ENCODE results near the gene GNG4. TPM values are rescaled to one million over a fixed set of nuclear protein-coding genes. Genes with fewer than 3 reads are reported as not detected.
"Not testable (repeated sequence)": the region's sequence is repeated elsewhere in the genome, so short reads cannot be mapped to it uniquely, and the experiment has no call there.

The GNG4 gene
- total and polyA plus RNA-seq, 10 of the 15 experiments (the other 5 are each of a cell fraction or from before 2014, with no cell fraction given) = 0.03 to 0.15 (median 0.15) TPM; not detected in 7

GRCh38 chr1:235573880-235574279, 75.7 kb downstream of the GNG4 start:
- TF ChIP-seq ZBTB11 (CRISPR knock-in tag; IDR thresholded peaks at IDR 0.05) (no peak), CBX5 (IDR thresholded peaks at IDR 0.05; ENCODE audit: low read depth) (no peak), PAX5 (IDR thresholded peaks at IDR 0.05; ENCODE audit: borderline replicate concordance, low read depth, low read length) (no peak), RUNX3 (IDR thresholded peaks at IDR 0.05; ENCODE audit: low read length) (no peak), FOXK2 (IDR thresholded peaks at IDR 0.05) (no peak), TCF3 (IDR thresholded peaks at IDR 0.05; ENCODE audit: borderline replicate concordance, insufficient read depth, low read depth, low read length) (no peak), GABPA (IDR thresholded peaks at IDR 0.05; ENCODE audit: low read depth) (no peak), POLR2A (IDR thresholded peaks at IDR 0.05; ENCODE audit: low read depth, low read length) (no peak), KDM1A (IDR thresholded peaks at IDR 0.05; ENCODE audit: borderline replicate concordance) (no peak), MEF2B (IDR thresholded peaks at IDR 0.05; ENCODE audit: partially characterized antibody, poor library complexity, severe bottlenecking) (no peak)
- ATAC-seq (no peak), FAIRE-seq (no peak), DNase-seq (ENCODE audit: low read depth, low spot score) (no peak)
- ChIA-PET SMC1A (ENCODE audit: uncharacterized antibody, unreplicated experiment) (no interaction called here), POLR2A (no interaction called here), RAD21 (ENCODE audit: unreplicated experiment) (no interaction called here), CTCF (no interaction called here)
- no peaks in the 10 kb centered on the region for H3K27me3 ChIP-seq (replicated peaks in 1 of 2; ENCODE audit: control insufficient read depth in 2 of 2, insufficient read depth in 2 of 2, low read length in 1 of 2)
- H2AFZ ChIP-seq (ENCODE audit: control insufficient read depth, low read depth, low read length) = no peak overlapping the region
- no peaks in the 10 kb centered on the region for H3K79me2 ChIP-seq (ENCODE audit: control insufficient read depth, insufficient read depth, low read length)
- H3K9me3 ChIP-seq (replicated peaks; ENCODE audit: control insufficient read depth, insufficient read depth, low read length) = no peaks in the 10 kb centered on the region
- no peaks in the 10 kb centered on the region for H3K36me3 ChIP-seq (ENCODE audit: control insufficient read depth in 2 of 2, insufficient read depth in 2 of 2, low read length in 1 of 2)
- no peaks in the 10 kb centered on the region for H3K4me1 ChIP-seq (ENCODE audit: control insufficient read depth, insufficient read depth, low read length)
- intact Hi-C loops (cut with micrococcal nuclease; ENCODE audit: unreplicated experiment) = no loop called here
- no peaks in the 10 kb centered on the region for H4K20me1 ChIP-seq (ENCODE audit: control insufficient read depth, insufficient read depth)
- H3K4me3 ChIP-seq = no peak overlapping the region
- no peak overlapping the region for H3K4me2 ChIP-seq (ENCODE audit: control insufficient read depth, insufficient read depth)
- no peak overlapping the region for H3K9ac ChIP-seq (ENCODE audit: control insufficient read depth, insufficient read depth, low read length)
- 37% methylated on average over 2 of the region's 2 CpGs for WGBS (ENCODE audit: insufficient coverage, insufficient replicate concordance, low lambda C conversion rate, missing lambda C conversion rate)
- H3K27ac ChIP-seq (ENCODE audit: control insufficient read depth, insufficient read depth) = no peak overlapping the region
- in situ Hi-C loops (cut with MboI) = no loop called here
- BruUV-seq (replicated peaks) = no TSS peak

DNA sequence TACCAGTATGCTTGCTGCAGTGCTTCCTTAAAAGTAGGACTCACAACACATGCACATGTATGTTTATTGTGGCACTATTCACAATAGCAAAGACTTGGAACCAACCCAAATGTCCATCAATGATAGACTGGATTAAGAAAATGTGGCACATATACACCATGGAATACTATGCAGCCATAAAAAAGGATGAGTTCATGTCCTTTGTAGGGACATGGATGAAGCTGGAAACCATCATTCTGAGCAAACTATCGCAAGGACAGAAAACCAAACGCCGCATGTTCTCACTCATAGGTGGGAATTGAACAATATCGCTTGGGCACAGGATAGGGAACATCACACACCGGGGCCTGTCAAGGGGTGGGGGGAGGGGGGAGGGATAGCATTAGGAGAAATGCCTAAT, 76.6 kb downstream of the GNG4 start:
- H3K9me3 ChIP-seq (replicated peaks; ENCODE audit: control insufficient read depth, insufficient read depth, low read length); H3K4me1 ChIP-seq (ENCODE audit: control insufficient read depth, insufficient read depth, low read length); POLR2A ChIA-PET; FAIRE-seq; H3K27me3 ChIP-seq (replicated peaks in 1 of 2; ENCODE audit: control insufficient read depth in 2 of 2, insufficient read depth in 2 of 2, low read length in 1 of 2); H3K4me3 ChIP-seq; H2AFZ ChIP-seq (ENCODE audit: control insufficient read depth, low read depth, low read length); intact Hi-C loops (cut with micrococcal nuclease; ENCODE audit: unreplicated experiment); H3K79me2 ChIP-seq (ENCODE audit: control insufficient read depth, insufficient read depth, low read length); H3K9ac ChIP-seq (ENCODE audit: control insufficient read depth, insufficient read depth, low read length); H3K27ac ChIP-seq (ENCODE audit: control insufficient read depth, insufficient read depth); BruUV-seq (replicated peaks); DNase-seq (ENCODE audit: low read depth, low spot score); H3K36me3 ChIP-seq (ENCODE audit: control insufficient read depth in 2 of 2, insufficient read depth in 2 of 2, low read length in 1 of 2); RAD21 ChIA-PET (ENCODE audit: unreplicated experiment); in situ Hi-C loops (cut with MboI); H3K4me2 ChIP-seq (ENCODE audit: control insufficient read depth, insufficient read depth); H4K20me1 ChIP-seq (ENCODE audit: control insufficient read depth, insufficient read depth); ATAC-seq; SMC1A ChIA-PET (ENCODE audit: uncharacterized antibody, unreplicated experiment): not testable (repeated sequence)
- 87% methylated on average over 5 of the region's 5 CpGs for WGBS (ENCODE audit: insufficient coverage, insufficient replicate concordance, low lambda C conversion rate, missing lambda C conversion rate)
- CTCF ChIA-PET = interaction anchor here (0.6 kb wide), 1 partner anchor 1163 kb away, joined by 3 read pairs; no protein-coding TSS in a partner anchor
